Fibroblast of lung (primary cell): ENCODE results near the gene HMX1. TPM values are rescaled to one million over a fixed set of nuclear protein-coding genes. Genes with fewer than 3 reads are reported as not detected.

Source experiments
- DNase-seq, 2 donors: peaks; one replicate each; pipeline versions ENCODE4 v3.0.0 to v3.0.0-alpha.2; 2010; ENCODE audit warnings: low read depth in 2 of 2
- H2AFZ ChIP-seq: 2 replicates; pipeline ENCODE4 v1.5.1; 2012; ENCODE audit warnings: low read length, control low read depth, inconsistent platforms
- H3K27ac ChIP-seq: 2 replicates; pipeline ENCODE4 v1.5.1; 2011; ENCODE audit warnings: low read length, control low read depth; ENCODE audit not compliant: insufficient read depth
- H3K27me3 ChIP-seq: 2 replicates; pipeline ENCODE4 v1.5.1; 2011; ENCODE audit warnings: mild to moderate bottlenecking, low read length; ENCODE audit not compliant: control insufficient read depth, insufficient read depth
- H3K36me3 ChIP-seq: 2 replicates; pipeline ENCODE4 v1.5.1; 2011; ENCODE audit warnings: low read length; ENCODE audit not compliant: control insufficient read depth, insufficient read depth
- H3K4me1 ChIP-seq: 2 replicates; pipeline ENCODE4 v1.5.1; 2011; ENCODE audit warnings: low read length; ENCODE audit not compliant: control insufficient read depth, insufficient read depth; ENCODE audit errors: extremely low read depth
- H3K4me2 ChIP-seq: 2 replicates; pipeline ENCODE4 v1.5.1; 2011; ENCODE audit warnings: low read length, control low read depth; ENCODE audit not compliant: insufficient read depth; ENCODE audit errors: extremely low read depth
- H3K4me3 ChIP-seq, 4 experiments: fragments of 200-600 bp in 1 of 4; sonication (generic) in 1 of 4; replicated peaks in 1 of 4; 2 replicates each; pipeline ENCODE4 v1.5.1; 2011 to 2016; ENCODE audit warnings: low read length in 4 of 4, low read depth in 3 of 4, mild to moderate bottlenecking in 3 of 4, control low read depth in 2 of 4, inconsistent platforms in 1 of 4, mixed read lengths in 1 of 4; ENCODE audit not compliant: insufficient read depth in 1 of 4; ENCODE audit errors: control extremely low read depth in 1 of 4
- H3K79me2 ChIP-seq: 2 replicates; pipeline ENCODE4 v1.5.1; 2012; ENCODE audit warnings: mild to moderate bottlenecking, low read length, inconsistent platforms; ENCODE audit not compliant: control insufficient read depth, insufficient read depth
- H3K9ac ChIP-seq: 2 replicates; pipeline ENCODE4 v1.5.1; 2011; ENCODE audit warnings: mild to moderate bottlenecking, low read length, control low read depth; ENCODE audit not compliant: insufficient read depth
- H3K9me3 ChIP-seq: 2 replicates; pipeline ENCODE4 v1.5.1; 2012; ENCODE audit warnings: low read depth, low read length; ENCODE audit not compliant: control insufficient read depth, insufficient read depth
- H4K20me1 ChIP-seq: 2 replicates; pipeline ENCODE4 v1.5.1; 2011; ENCODE audit warnings: low read length; ENCODE audit not compliant: control insufficient read depth, insufficient read depth; ENCODE audit errors: extremely low read depth
- EZH2 ChIP-seq: IDR thresholded peaks from 2 replicates; pipeline ENCODE4 v1.5.1; 2012; ENCODE audit warnings: low read length, control low read depth, mild to moderate bottlenecking; ENCODE audit errors: missing control alignments
- polyA minus RNA-seq: library from RNA; depleted of rRNA, polyadenylated mRNA; stranded (reverse); fragments of >200 nt; gene quantifications from 2 replicates; pipeline ENCODE4 v1.2.3, GENCODE V29; 2011; ENCODE audit warnings: low replicate concordance
- polyA plus RNA-seq, 2 donors: library from polyadenylated mRNA; depleted of rRNA in 1 of 2; stranded (reverse) in 1 of 2; unstranded in 1 of 2; fragments of >200 nt; gene quantifications; 2 replicates each; pipeline ENCODE4 v1.2.1, GENCODE V29; 2011 to 2012; ENCODE audit warnings: missing spikeins in 1 of 2
- total RNA-seq: library from RNA; depleted of rRNA; stranded (reverse); fragments of >200 nt; gene quantifications from 2 replicates; pipeline ENCODE4 v1.2.1, GENCODE V29; 2014
- TF ChIP-seq, protein P1 (sequence below), 2 donors: IDR thresholded peaks in 1 of 2; conservative IDR thresholded peaks in 1 of 2; 1 replicate in 1 of 2; 2 replicates in 1 of 2; pipeline ENCODE4 v1.5.1; 2011 to 2012; ENCODE audit warnings: low read length in 2 of 2, control low read depth in 1 of 2, inconsistent platforms in 1 of 2, low read depth in 1 of 2, mild to moderate bottlenecking in 1 of 2

HMX1 gene
- not detected in 2 replicates for total RNA-seq
- not detected in 2 replicates for polyA plus RNA-seq
- not detected in 2 replicates for polyA plus RNA-seq (2012)
- not detected in 2 replicates for polyA minus RNA-seq

DNA sequence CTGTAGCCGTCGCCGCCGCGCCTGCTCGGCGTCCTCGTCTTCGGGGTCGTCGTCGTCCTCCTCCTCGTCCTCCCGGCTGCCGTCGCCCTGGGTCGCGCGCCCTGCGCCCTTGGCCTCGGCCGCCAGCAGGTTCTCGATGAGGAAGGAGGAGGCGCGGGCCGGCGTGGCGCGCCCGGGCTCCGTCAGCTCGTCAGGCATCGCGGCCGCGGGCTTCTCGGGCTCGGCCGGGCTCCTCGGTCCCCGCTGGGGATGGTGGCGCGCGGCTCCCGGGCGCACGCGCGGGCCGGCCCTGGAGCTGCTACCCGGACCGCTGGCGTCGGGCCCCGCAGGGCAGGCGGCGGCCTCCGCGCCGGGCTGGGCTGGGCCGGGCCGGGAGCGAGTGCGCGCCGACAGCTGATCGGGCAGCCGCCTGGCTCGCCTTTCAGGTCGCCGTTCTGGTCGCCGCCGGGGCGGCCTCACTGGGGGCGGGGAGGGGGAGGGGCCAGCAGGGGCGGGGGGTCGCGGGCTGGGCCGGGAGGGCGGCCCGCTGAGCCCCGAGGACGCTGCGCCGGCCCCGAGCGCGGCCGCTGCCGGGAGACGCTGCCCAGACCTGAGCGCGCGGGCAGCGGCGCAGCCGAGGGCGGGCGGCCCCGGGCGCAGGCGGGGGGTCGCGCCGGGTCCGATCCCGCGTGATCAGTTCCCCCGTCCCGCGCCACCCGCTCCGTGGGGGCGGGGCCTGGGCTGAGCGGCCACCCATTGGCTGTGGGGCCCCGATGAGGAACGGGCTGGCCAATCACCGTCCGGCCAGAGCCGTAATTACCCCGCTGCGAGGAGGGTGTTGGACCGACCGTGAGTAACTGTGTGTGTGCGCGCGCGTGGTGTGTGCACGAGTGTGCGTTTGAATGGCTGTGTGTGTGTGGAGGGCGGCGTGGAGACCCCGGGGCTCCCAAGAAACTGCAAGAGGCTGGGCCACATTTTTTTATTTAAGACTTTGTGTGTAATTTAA lies at the start of gene HMX1:
HMX1 (minus strand) TSS at position 423 of the 985 bp plus-strand sequence; CDS start at position 198, 225 bp downstream.
- Histone ChIP-seq H4K20me1 (no peaks in the 10 kb centered on the region), H3K36me3 (no peaks in the 10 kb centered on the region), H3K79me2 (no peaks in the 10 kb centered on the region), H3K27me3 (peaks cover 52% of the 10 kb centered on the region), H3K4me1 (no peaks in the 10 kb centered on the region), H3K9ac (no peak within 1 kb of the TSS), H3K4me2 (no peak within 1 kb of the TSS), H3K9me3 (no peaks in the 10 kb centered on the region), H2AFZ (no peak within 1 kb of the TSS), H3K4me3 (no peak within 1 kb of the TSS), H3K27ac (no peak within 1 kb of the TSS)
- no peak for DNase-seq
- TF ChIP-seq EZH2, result no peak
- TF ChIP-seq, protein P1, sequence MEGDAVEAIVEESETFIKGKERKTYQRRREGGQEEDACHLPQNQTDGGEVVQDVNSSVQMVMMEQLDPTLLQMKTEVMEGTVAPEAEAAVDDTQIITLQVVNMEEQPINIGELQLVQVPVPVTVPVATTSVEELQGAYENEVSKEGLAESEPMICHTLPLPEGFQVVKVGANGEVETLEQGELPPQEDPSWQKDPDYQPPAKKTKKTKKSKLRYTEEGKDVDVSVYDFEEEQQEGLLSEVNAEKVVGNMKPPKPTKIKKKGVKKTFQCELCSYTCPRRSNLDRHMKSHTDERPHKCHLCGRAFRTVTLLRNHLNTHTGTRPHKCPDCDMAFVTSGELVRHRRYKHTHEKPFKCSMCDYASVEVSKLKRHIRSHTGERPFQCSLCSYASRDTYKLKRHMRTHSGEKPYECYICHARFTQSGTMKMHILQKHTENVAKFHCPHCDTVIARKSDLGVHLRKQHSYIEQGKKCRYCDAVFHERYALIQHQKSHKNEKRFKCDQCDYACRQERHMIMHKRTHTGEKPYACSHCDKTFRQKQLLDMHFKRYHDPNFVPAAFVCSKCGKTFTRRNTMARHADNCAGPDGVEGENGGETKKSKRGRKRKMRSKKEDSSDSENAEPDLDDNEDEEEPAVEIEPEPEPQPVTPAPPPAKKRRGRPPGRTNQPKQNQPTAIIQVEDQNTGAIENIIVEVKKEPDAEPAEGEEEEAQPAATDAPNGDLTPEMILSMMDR (conservative IDR thresholded peaks at IDR 0.05 in 1 of 2, IDR thresholded peaks at IDR 0.05 in 1 of 2; ENCODE audit: low read depth in 1 of 2, low read length in 2 of 2), result no peak

DNA sequence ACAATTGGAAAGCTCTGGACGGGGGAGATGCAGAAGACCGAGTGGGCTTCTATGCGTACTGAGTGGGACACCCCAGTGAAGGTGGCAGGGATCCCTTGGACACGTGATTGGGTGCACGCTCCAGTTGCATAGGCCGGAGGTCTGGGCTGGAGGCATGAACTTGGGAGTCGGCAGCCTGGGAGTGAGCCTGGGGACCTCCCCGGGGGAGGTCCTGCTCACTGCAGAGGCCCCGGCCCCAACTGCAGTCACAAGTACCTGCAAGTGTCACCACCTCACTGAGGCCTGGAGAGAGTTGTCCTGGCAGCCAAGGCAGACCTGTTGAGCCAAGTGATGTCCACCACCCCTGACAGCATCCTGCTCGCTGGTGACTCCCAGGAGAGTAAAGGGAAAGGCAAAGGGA lies 49.3 kb upstream of the HMX1 start:
- DNase-seq, result no peak
- no peak for TF ChIP-seq EZH2
- TF ChIP-seq, protein P1 (conservative IDR thresholded peaks at IDR 0.05 in 1 of 2, IDR thresholded peaks at IDR 0.05 in 1 of 2; ENCODE audit: low read depth in 1 of 2, low read length in 2 of 2), result no peak
- no peaks in the 10 kb centered on the region for H3K27me3 ChIP-seq
- no peaks in the 10 kb centered on the region for H4K20me1 ChIP-seq
- H3K36me3 ChIP-seq, result no peaks in the 10 kb centered on the region
- no peak overlapping the region for H3K4me2 ChIP-seq
- H3K79me2 ChIP-seq, result no peaks in the 10 kb centered on the region
- no peak overlapping the region for H3K27ac ChIP-seq
- no peak overlapping the region for H3K4me3 ChIP-seq
- H3K9ac ChIP-seq, result no peak overlapping the region
- H3K4me1 ChIP-seq, result no peaks in the 10 kb centered on the region
- no peak overlapping the region for H2AFZ ChIP-seq
- no peaks in the 10 kb centered on the region for H3K9me3 ChIP-seq

DNA sequence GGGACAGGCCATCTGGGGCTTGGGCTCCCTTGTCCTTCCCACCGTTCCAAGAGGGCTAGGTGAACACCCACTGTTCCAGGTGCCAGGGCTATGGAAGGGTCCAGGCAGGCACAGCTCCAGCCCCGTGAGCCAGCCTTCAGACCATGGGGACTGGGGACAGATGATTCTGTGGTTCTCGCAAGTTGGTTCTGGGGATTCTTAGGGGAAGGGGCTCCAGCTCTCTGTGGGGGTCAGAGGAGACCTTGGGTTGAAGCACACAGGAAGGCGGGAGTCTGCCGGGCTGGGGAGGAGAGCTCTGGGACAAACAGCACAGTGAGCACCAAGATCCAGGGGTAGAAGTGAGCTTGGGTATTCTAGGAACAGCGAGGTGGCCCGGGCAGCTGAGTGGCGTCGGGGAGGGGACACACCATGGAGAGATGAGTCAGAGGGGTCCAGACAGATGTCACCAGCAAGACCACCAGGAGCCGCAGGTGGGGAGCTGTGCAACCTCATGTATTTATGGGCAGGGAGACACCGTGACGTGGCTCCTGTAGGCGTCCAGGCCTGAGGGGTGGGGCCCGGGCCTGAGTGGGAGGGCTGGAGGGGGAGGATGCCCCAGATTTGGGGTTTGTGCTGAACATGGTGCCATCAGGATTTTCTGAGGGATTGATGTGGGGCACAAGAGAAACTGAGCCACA lies 48.8 kb upstream of the HMX1 start:
- TF ChIP-seq, protein P1 (conservative IDR thresholded peaks at IDR 0.05 in 1 of 2, IDR thresholded peaks at IDR 0.05 in 1 of 2; ENCODE audit: low read depth in 1 of 2, low read length in 2 of 2), result no peak
- no peak for TF ChIP-seq EZH2
- no peak for DNase-seq
- Histone ChIP-seq H2AFZ (no peak overlapping the region), H3K27me3 (no peaks in the 10 kb centered on the region), H3K4me3 (no peak overlapping the region), H3K4me2 (no peak overlapping the region), H3K4me1 (no peaks in the 10 kb centered on the region), H4K20me1 (no peaks in the 10 kb centered on the region), H3K27ac (no peak overlapping the region), H3K79me2 (no peaks in the 10 kb centered on the region), H3K36me3 (no peaks in the 10 kb centered on the region), H3K9me3 (no peaks in the 10 kb centered on the region), H3K9ac (no peak overlapping the region)
